Measurements from ENCODE around the gene PAQR4.

- TF ChIP-seq CTCF (IDR thresholded peaks at IDR 0.05; ENCODE audit: poor library complexity) (peak; percentile 44), EZH2phosphoT487 (IDR thresholded peaks at IDR 0.05; ENCODE audit: low read depth, severe bottlenecking, unreplicated experiment) (no peak)
Observed at GRCh38 chr16:3021449-3022207, 52.5 kb downstream of the PAQR4 start.
